ENCODE data around the gene S100G.

DNA sequence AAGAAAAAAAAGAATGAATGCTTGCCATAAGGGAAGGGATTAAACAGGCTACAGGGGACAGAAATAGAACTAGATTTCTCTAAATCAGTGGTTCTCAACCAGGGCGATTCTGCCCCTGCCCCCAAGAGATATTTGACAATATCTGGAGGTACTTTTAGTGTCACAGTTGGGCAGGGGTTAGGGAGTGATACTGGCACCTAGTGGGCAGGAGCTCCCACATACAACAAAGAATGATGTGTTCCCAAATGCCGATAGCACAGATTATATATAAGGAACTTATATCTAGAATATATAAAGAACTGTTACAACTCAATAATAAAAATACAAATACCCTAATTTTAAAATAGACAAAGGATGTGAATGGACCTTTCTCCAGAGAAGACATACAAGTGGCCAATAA is 14.7 kb downstream of the S100G start:
- TF ChIP-seq, protein P1, sequence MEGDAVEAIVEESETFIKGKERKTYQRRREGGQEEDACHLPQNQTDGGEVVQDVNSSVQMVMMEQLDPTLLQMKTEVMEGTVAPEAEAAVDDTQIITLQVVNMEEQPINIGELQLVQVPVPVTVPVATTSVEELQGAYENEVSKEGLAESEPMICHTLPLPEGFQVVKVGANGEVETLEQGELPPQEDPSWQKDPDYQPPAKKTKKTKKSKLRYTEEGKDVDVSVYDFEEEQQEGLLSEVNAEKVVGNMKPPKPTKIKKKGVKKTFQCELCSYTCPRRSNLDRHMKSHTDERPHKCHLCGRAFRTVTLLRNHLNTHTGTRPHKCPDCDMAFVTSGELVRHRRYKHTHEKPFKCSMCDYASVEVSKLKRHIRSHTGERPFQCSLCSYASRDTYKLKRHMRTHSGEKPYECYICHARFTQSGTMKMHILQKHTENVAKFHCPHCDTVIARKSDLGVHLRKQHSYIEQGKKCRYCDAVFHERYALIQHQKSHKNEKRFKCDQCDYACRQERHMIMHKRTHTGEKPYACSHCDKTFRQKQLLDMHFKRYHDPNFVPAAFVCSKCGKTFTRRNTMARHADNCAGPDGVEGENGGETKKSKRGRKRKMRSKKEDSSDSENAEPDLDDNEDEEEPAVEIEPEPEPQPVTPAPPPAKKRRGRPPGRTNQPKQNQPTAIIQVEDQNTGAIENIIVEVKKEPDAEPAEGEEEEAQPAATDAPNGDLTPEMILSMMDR (conservative IDR thresholded peaks at IDR 0.05): no peak
- no peak for TF ChIP-seq EZH2 (IDR thresholded peaks at IDR 0.05; ENCODE audit: low read depth)

Data from PC-9 (cell line).